Gastroesophageal sphincter (tissue), 4 donors: Measurements from ENCODE around the gene TST. TPM values are rescaled to one million over a fixed set of nuclear protein-coding genes. Genes with fewer than 3 reads are reported as not detected.
A peak's percentile ranks its signal among the peaks of the same experiment; 100 is the strongest.

ENCODE experiments used
- ATAC-seq: fragments of 150-250 bp; one replicate; pipeline ENCODE4 v1.9.1; 2016; ENCODE audit warnings: mild to moderate bottlenecking, moderate library complexity
- H3K27ac ChIP-seq, 4 donors: fragments of 200-600 bp; sonication (generic) in 3 of 4; 1 replicate in 3 of 4; 2 replicates in 1 of 4; pipeline ENCODE4 v1.5.1; 2016 to 2019
- H3K27me3 ChIP-seq: fragments of 200-600 bp; sonication (generic); one replicate; pipeline ENCODE4 v1.5.1; 2019
- H3K36me3 ChIP-seq, 2 donors: fragments of 200-600 bp; sonication (generic); one replicate each; pipeline ENCODE4 v1.5.1; 2019; ENCODE audit warnings: control low read depth in 1 of 2
- H3K4me1 ChIP-seq, 3 donors: fragments of 200-600 bp; sonication (generic); 1 replicate in 2 of 3; 2 replicates in 1 of 3; pipeline ENCODE4 v1.5.1; 2016 to 2019; ENCODE audit warnings: control low read depth in 2 of 3
- H3K4me3 ChIP-seq, 2 donors: fragments of 200-600 bp; sonication (generic); one replicate each; pipeline ENCODE4 v1.5.1; 2019; ENCODE audit warnings: mild to moderate bottlenecking in 1 of 2, moderate library complexity in 1 of 2
- H3K9me3 ChIP-seq, 3 donors: fragments of 200-600 bp; sonication (generic); one replicate each; pipeline ENCODE4 v1.5.1; 2017 to 2019; ENCODE audit warnings: control low read depth in 2 of 3
- EP300 ChIP-seq: sonication (generic); formaldehyde crosslinking; IDR thresholded peaks from one replicate; pipeline ENCODE4 v1.6.1; 2017; ENCODE audit warnings: antibody characterized with exemption, mild to moderate bottlenecking
- POLR2A ChIP-seq, 2 donors: fragments of 450-650 bp; IDR thresholded peaks; one replicate each; pipeline ENCODE4 v1.6.1; 2017; ENCODE audit warnings: antibody characterized with exemption in 2 of 2, mild to moderate bottlenecking in 2 of 2, moderate library complexity in 1 of 2
- POLR2AphosphoS5 ChIP-seq: sonication (generic); formaldehyde crosslinking; IDR thresholded peaks from one replicate; pipeline ENCODE4 v1.6.1; 2017; ENCODE audit warnings: antibody characterized with exemption
- WGBS, 2 donors: methylation state at CpG; one replicate each; pipeline ENCODE4 v1.1.5; 2018; ENCODE audit warnings: low coverage in 1 of 2; 5-methylcytosine and 5-hydroxymethylcytosine counted together
- total RNA-seq, 4 donors: library from RNA; depleted of rRNA; stranded (reverse); fragments of >200 nt; gene quantifications; one replicate each; pipeline ENCODE4 v1.1.0, GENCODE V29; 2016
- TF ChIP-seq, protein P1 (sequence below), 4 experiments: fragments of 200-600 bp in 2 of 4; fragments of 450-650 bp in 2 of 4; sonication (generic) in 1 of 4; IDR thresholded peaks; one replicate each; pipeline ENCODE4 v1.5.1; 2017 to 2019; ENCODE audit warnings: antibody characterized with exemption in 4 of 4, mild to moderate bottlenecking in 2 of 4, moderate library complexity in 2 of 4

Gene TST
- total RNA-seq, 4 donors from 2014 or later = 19.1 to 38.7 (median 31.7) TPM

DNA sequence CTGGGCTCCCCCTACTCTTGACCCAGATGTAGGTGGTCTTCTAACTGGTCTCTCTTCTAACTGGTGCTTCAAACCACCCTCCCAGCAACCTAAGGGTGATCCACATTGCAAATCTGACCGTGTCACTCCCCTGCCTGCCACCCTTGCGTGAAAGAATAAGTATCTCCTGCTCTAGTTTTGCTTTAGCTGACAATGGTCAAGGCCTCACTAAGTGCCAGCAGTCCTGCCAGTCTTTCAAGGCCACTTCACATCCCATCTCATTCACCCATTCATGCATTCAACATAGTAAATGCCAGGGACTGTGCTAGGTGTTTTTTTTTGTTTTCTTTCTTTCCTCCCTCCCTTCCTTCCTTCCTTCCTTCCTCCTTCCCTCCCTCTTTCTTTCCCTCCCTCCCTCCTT is 30.0 kb upstream of the TST start:
- Histone ChIP-seq H3K4me1 (peaks cover 0 to 33% (median 9%) of the 10 kb centered on the region in 3 donors), H3K27ac (no peak overlapping the region), H3K27me3 (no peaks in the 10 kb centered on the region), H3K36me3 (peaks cover 0 to under 1% of the 10 kb centered on the region in 2 donors), H3K9me3 (no peaks in the 10 kb centered on the region), H3K4me3 (no peak overlapping the region)
- TF ChIP-seq, protein P1, sequence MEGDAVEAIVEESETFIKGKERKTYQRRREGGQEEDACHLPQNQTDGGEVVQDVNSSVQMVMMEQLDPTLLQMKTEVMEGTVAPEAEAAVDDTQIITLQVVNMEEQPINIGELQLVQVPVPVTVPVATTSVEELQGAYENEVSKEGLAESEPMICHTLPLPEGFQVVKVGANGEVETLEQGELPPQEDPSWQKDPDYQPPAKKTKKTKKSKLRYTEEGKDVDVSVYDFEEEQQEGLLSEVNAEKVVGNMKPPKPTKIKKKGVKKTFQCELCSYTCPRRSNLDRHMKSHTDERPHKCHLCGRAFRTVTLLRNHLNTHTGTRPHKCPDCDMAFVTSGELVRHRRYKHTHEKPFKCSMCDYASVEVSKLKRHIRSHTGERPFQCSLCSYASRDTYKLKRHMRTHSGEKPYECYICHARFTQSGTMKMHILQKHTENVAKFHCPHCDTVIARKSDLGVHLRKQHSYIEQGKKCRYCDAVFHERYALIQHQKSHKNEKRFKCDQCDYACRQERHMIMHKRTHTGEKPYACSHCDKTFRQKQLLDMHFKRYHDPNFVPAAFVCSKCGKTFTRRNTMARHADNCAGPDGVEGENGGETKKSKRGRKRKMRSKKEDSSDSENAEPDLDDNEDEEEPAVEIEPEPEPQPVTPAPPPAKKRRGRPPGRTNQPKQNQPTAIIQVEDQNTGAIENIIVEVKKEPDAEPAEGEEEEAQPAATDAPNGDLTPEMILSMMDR (IDR thresholded peaks at IDR 0.05) = no peak
- TF ChIP-seq EP300 (no peak), POLR2AphosphoS5 (no peak), POLR2A (IDR thresholded peaks at IDR 0.05) (no peak)
- no peak for ATAC-seq
- 88 to 100% methylated on average over 1 to 2 of the region's 2 CpGs for WGBS, 2 donors

DNA sequence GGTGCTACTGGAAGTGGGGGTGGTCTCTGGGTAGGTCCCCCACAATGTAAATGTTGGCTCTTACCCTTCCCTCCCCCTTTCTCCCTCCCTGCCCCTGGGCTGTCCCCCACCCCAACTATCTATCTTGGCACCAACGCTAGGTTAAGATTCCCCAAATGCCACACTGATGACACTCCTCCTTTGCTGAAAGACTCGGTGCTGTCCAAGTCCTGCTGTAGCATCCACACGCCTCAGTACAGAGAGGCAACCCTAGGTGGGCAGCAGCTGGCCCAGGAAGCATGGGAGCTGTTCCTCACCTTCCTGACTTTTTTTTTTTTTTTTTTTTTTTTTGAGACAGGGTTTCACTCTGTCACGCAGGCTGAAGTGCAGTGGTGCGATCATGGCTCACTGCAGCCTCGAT is 28.9 kb upstream of the TST start:
- no peak for ATAC-seq
- WGBS, 2 donors = 87% methylated on average over 3 of the region's 6 CpGs; no CpG with 5 or more reads in 1 of the 2 donors
- Histone ChIP-seq H3K9me3 (no peaks in the 10 kb centered on the region), H3K4me3 (no peak overlapping the region), H3K27me3 (peaks cover 9% of the 10 kb centered on the region), H3K27ac (no peak overlapping the region), H3K36me3 (no peaks in the 10 kb centered on the region), H3K4me1 (peaks cover 0 to 22% (median 6%) of the 10 kb centered on the region in 3 donors)
- TF ChIP-seq, protein P1 (IDR thresholded peaks at IDR 0.05) = no peak
- TF ChIP-seq EP300 (no peak), POLR2AphosphoS5 (no peak), POLR2A (IDR thresholded peaks at IDR 0.05) (no peak)

GRCh38 chr22:37047006-37047405 is 27.8 kb upstream of the TST start:
- Histone ChIP-seq H3K4me3 (no peak overlapping the region), H3K4me1 (peaks cover 0 to 11% (median 0%) of the 10 kb centered on the region in 3 donors), H3K27me3 (peaks cover 19% of the 10 kb centered on the region), H3K9me3 (no peaks in the 10 kb centered on the region), H3K36me3 (no peaks in the 10 kb centered on the region), H3K27ac (no peak overlapping the region)
- TF ChIP-seq POLR2A (IDR thresholded peaks at IDR 0.05) (no peak), POLR2AphosphoS5 (no peak), EP300 (no peak)
- TF ChIP-seq, protein P1 (IDR thresholded peaks at IDR 0.05) = no peak
- no peak for ATAC-seq
- 76 to 94% methylated on average over 3 to 6 of the region's 7 CpGs for WGBS, 2 donors

DNA sequence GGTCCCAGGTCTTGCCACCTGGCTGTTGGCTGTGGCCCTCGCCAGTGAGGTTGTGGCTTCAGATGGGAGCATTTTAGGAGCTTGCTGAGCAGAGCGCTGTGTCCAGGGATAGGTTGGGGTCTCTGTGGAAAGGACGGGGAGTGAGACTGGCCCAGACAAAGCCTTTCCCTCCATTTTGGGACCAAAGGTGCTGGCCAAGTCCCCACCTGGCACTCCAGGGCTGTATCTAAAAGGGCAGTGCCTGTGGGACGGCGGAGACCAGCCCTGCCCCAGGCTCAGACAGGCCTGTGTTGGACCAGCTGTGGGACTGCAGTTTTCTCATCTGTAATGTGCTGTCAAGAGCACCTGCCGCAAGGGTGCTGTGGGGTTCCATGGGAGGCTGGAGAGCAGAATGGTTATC is 27.3 kb upstream of the TST start:
- WGBS, 2 donors = 80% methylated on average over 3 of the region's 6 CpGs; no CpG with 5 or more reads in 1 of the 2 donors

GRCh38 chr22:37045958-37046357 is 26.7 kb upstream of the TST start:
- TF ChIP-seq POLR2AphosphoS5 (no peak), POLR2A (IDR thresholded peaks at IDR 0.05) (no peak), EP300 (no peak)
- TF ChIP-seq, protein P1 (IDR thresholded peaks at IDR 0.05) = peak in 1 of 4 experiments; percentile 22
- no peak for ATAC-seq
- peaks cover 21% of the 10 kb centered on the region for H3K27me3 ChIP-seq
- H3K36me3 ChIP-seq = no peaks in the 10 kb centered on the region
- H3K4me1 ChIP-seq = peaks cover 0 to 1% (median 0%) of the 10 kb centered on the region in 3 donors
- no peak overlapping the region for H3K4me3 ChIP-seq
- no peak overlapping the region for H3K27ac ChIP-seq
- H3K9me3 ChIP-seq = no peaks in the 10 kb centered on the region
- 25 to 40% methylated on average over 3 to 4 of the region's 4 CpGs for WGBS, 2 donors

More for the DNA sequence above, 27.3 kb upstream of the TST start:
- H3K4me1 ChIP-seq = peaks cover 0 to 8% (median 0%) of the 10 kb centered on the region in 3 donors
- H3K27me3 ChIP-seq = peaks cover 21% of the 10 kb centered on the region
- no peak overlapping the region for H3K4me3 ChIP-seq
- TF ChIP-seq, protein P1 (IDR thresholded peaks at IDR 0.05) = no peak
- TF ChIP-seq POLR2AphosphoS5 = no peak
- no peak for TF ChIP-seq POLR2A (IDR thresholded peaks at IDR 0.05)
- no peak for TF ChIP-seq EP300
- ATAC-seq = no peak
- H3K9me3 ChIP-seq = no peaks in the 10 kb centered on the region
- no peak overlapping the region for H3K27ac ChIP-seq
- no peaks in the 10 kb centered on the region for H3K36me3 ChIP-seq
